Spinal cord (tissue), 10 donors: Measurements from ENCODE around the gene SLC44A4. TPM values are rescaled to one million over a fixed set of nuclear protein-coding genes. Genes with fewer than 3 reads are reported as not detected.
A peak's percentile ranks its signal among the peaks of the same experiment; 100 is the strongest.

ENCODE experiments used
- DNase-seq, 6 donors: peaks; one replicate each; pipeline versions ENCODE4 v3.0.0 to v3.0.0-alpha.2; 2013 to 2015; ENCODE audit warnings: low spot score in 6 of 6, low read depth in 4 of 6
- H3K27ac ChIP-seq: one replicate; pipeline ENCODE4 v1.5.1; 2013; ENCODE audit warnings: low read depth, low read length, control low read depth
- H3K27me3 ChIP-seq: one replicate; pipeline ENCODE4 v1.6.1; 2013; ENCODE audit warnings: low read length; ENCODE audit not compliant: control insufficient read depth, insufficient read depth
- H3K36me3 ChIP-seq: one replicate; pipeline ENCODE4 v1.6.1; 2013; ENCODE audit warnings: low read length; ENCODE audit not compliant: control insufficient read depth, insufficient read depth
- H3K4me1 ChIP-seq: one replicate; pipeline ENCODE4 v1.6.1; 2013; ENCODE audit warnings: low read length; ENCODE audit not compliant: control insufficient read depth, insufficient read depth
- H3K4me3 ChIP-seq: one replicate; pipeline ENCODE4 v1.5.1; 2013; ENCODE audit warnings: low read depth, low read length, control low read depth
- H3K9me3 ChIP-seq: one replicate; pipeline ENCODE4 v1.6.1; 2013; ENCODE audit warnings: low read length; ENCODE audit not compliant: control insufficient read depth, insufficient read depth
- WGBS: methylation state at CpG from one replicate; pipeline ENCODE4 v1.1.5; 2013; ENCODE audit warnings: missing lambda C conversion rate; ENCODE audit not compliant: insufficient coverage; 5-methylcytosine and 5-hydroxymethylcytosine counted together
- polyA plus RNA-seq, 2 donors: library from polyadenylated mRNA; unstranded; fragments of 120-200 nt; gene quantifications; one replicate each; pipeline ENCODE4 v1.2.1, GENCODE V29; 2013; ENCODE audit not compliant: insufficient read length in 2 of 2
- total RNA-seq, 2 donors: library from RNA; depleted of rRNA in 1 of 2; stranded (reverse); fragments of 120-200 nt in 1 of 2; fragments of >200 nt in 1 of 2; gene quantifications; one replicate each; pipeline versions ENCODE4 v1.2.3 to v1.2.4, GENCODE V29; 2013 to 2014
- donor health status: healthy.

SLC44A4 gene
- total and polyA plus RNA-seq, 4 donors, result 0.20 to 1.1 (median 0.77) TPM

- peaks cover 32% of the 10 kb centered on the region for H3K4me1 ChIP-seq
- DNase-seq, result peak; percentile 96 to 100 (median 99)
- peaks cover 15% of the 10 kb centered on the region for H3K36me3 ChIP-seq
- no peaks in the 10 kb centered on the region for H3K9me3 ChIP-seq
- peak within 1 kb of the TSS; percentile 94 for H3K27ac ChIP-seq
- under 1% methylated on average over 59 of the region's 77 CpGs for WGBS
- no peaks in the 10 kb centered on the region for H3K27me3 ChIP-seq
- peak within 1 kb of the TSS; percentile 76 for H3K4me3 ChIP-seq
Observed at GRCh38 chr6:31901953-31902643, 23.3 kb upstream of the SLC44A4 start, which contains the start of gene ZBTB12. TSS of gene ZBTB12 (minus strand) at chr6:31902086. CDS start at chr6:31901305, 781 bp downstream.

- Histone ChIP-seq H3K27me3 (no peaks in the 10 kb centered on the region), H3K4me1 (peaks cover 38% of the 10 kb centered on the region), H3K27ac (peak overlapping the region; percentile 86), H3K4me3 (peak overlapping the region; percentile 76), H3K9me3 (no peaks in the 10 kb centered on the region), H3K36me3 (peaks cover 16% of the 10 kb centered on the region)
- DNase-seq, result peak in 3 of 6 donors; percentile 30 to 88 (median 74)
- WGBS, result 0% methylated on average over 14 of the region's 45 CpGs
Observed at GRCh38 chr6:31901415-31901952, 22.7 kb upstream of the SLC44A4 start.

- 20% methylated on average over 27 of the region's 29 CpGs for WGBS
- peak overlapping the region; percentile 76 for H3K4me3 ChIP-seq
- H3K36me3 ChIP-seq, result peaks cover 21% of the 10 kb centered on the region
- DNase-seq, result peak in 1 of 6 donors; percentile 66
- peak overlapping the region; percentile 86 for H3K27ac ChIP-seq
- H3K4me1 ChIP-seq, result peaks cover 43% of the 10 kb centered on the region
- H3K9me3 ChIP-seq, result no peaks in the 10 kb centered on the region
- no peaks in the 10 kb centered on the region for H3K27me3 ChIP-seq
Observed at GRCh38 chr6:31900917-31901414, 22.2 kb upstream of the SLC44A4 start.

GRCh38 chr6:31899882-31900722 is 21.3 kb upstream of the SLC44A4 start:
- Histone ChIP-seq H3K27me3 (no peaks in the 10 kb centered on the region), H3K4me1 (peaks cover 43% of the 10 kb centered on the region), H3K27ac (no peak overlapping the region), H3K9me3 (no peaks in the 10 kb centered on the region), H3K36me3 (peaks cover 28% of the 10 kb centered on the region), H3K4me3 (no peak overlapping the region)
- 82% methylated on average over 39 of the region's 49 CpGs for whole genome bisulfite sequencing
- DNase-seq, result no peak

- 64% methylated on average over 5 of the region's 5 CpGs for WGBS
- Histone ChIP-seq H3K4me1 (peaks cover 43% of the 10 kb centered on the region), H3K4me3 (no peak overlapping the region), H3K27me3 (no peaks in the 10 kb centered on the region), H3K9me3 (no peaks in the 10 kb centered on the region), H3K27ac (no peak overlapping the region), H3K36me3 (peaks cover 36% of the 10 kb centered on the region)
- DNase-seq, result no peak
Observed at GRCh38 chr6:31899215-31899614, 20.4 kb upstream of the SLC44A4 start.

- DNase-seq, result peak in 4 of 6 donors; percentile 28 to 90 (median 53)
- Histone ChIP-seq H3K36me3 (peaks cover 43% of the 10 kb centered on the region), H3K4me3 (peak overlapping the region; percentile 99), H3K27me3 (no peaks in the 10 kb centered on the region), H3K9me3 (no peaks in the 10 kb centered on the region), H3K27ac (peak overlapping the region; percentile 86), H3K4me1 (peaks cover 43% of the 10 kb centered on the region)
- WGBS, result 0% methylated on average over 2 of the region's 8 CpGs
Observed at GRCh38 chr6:31898383-31899011, 19.7 kb upstream of the SLC44A4 start.

GRCh38 chr6:31897612-31898382 is 19.0 kb upstream of the SLC44A4 start, which contains the start of gene EHMT2:
TSS of gene EHMT2 (minus strand) at chr6:31897698. CDS start at chr6:31897677, 21 bp downstream.
- peak within 1 kb of the TSS; percentile 99 for H3K4me3 ChIP-seq
- H3K4me1 ChIP-seq, result peaks cover 42% of the 10 kb centered on the region
- peak in 5 of 6 donors; percentile 76 to 97 (median 86) for DNase-seq
- 0% methylated on average over 46 of the region's 49 CpGs for WGBS
- H3K36me3 ChIP-seq, result peaks cover 50% of the 10 kb centered on the region
- H3K9me3 ChIP-seq, result no peaks in the 10 kb centered on the region
- no peaks in the 10 kb centered on the region for H3K27me3 ChIP-seq
- peak within 1 kb of the TSS; percentile 86 for H3K27ac ChIP-seq

- peak in 2 of 6 donors; percentile 30 to 70 for DNase-seq
- H3K36me3 ChIP-seq, result peaks cover 57% of the 10 kb centered on the region
- peak overlapping the region; percentile 67 for H3K27ac ChIP-seq
- no peaks in the 10 kb centered on the region for H3K9me3 ChIP-seq
- 1% methylated on average over 35 of the region's 62 CpGs for WGBS
- peak overlapping the region; percentile 99 for H3K4me3 ChIP-seq
- H3K27me3 ChIP-seq, result no peaks in the 10 kb centered on the region
- H3K4me1 ChIP-seq, result peaks cover 36% of the 10 kb centered on the region
Observed at GRCh38 chr6:31896856-31897611, 18.2 kb upstream of the SLC44A4 start.
